NCI-H748 (cell line): Measurements from ENCODE around the gene GPR173.

ENCODE experiments used
- DNase-seq: peaks from one replicate; lab custom pipeline; 2025; ENCODE audit not compliant: unreplicated experiment; lab: John Stamatoyannopoulos, UW

Gene GPR173

GRCh38 chrX:53065104-53065503 is 16.5 kb downstream of the GPR173 start:
- no peak for DNase-seq

- DNase-seq, result no peak
These were observed 22.5 kb downstream of the GPR173 start for GRCh38 chrX:53071064-53071463.

- DNase-seq, result peak; percentile 84
These were observed 23.2 kb downstream of the GPR173 start for GRCh38 chrX:53071604-53072417.

GRCh38 chrX:53072418-53073114 is 24.0 kb downstream of the GPR173 start:
- DNase-seq, result peak; percentile 11

- DNase-seq, result peak; percentile 71
These were observed 24.6 kb downstream of the GPR173 start for GRCh38 chrX:53073115-53073586.

- no peak for DNase-seq
These were observed 26.4 kb downstream of the GPR173 start for GRCh38 chrX:53075011-53075410.

- DNase-seq, result no peak
These were observed 28.1 kb downstream of the GPR173 start for GRCh38 chrX:53076671-53077070.

- DNase-seq, result no peak
These were observed 28.9 kb downstream of the GPR173 start for GRCh38 chrX:53077207-53078197.

GRCh38 chrX:53078943-53079342 is 30.4 kb downstream of the GPR173 start:
- no peak for DNase-seq

- DNase-seq, result peak; percentile 6
These were observed 32.3 kb downstream of the GPR173 start for GRCh38 chrX:53080628-53081580.

GRCh38 chrX:53081925-53082772 is 33.6 kb downstream of the GPR173 start, which contains the start of gene TSPYL2:
TSPYL2 (plus strand) TSS chrX:53082367; CDS start chrX:53082499, 132 bp downstream.
- DNase-seq, result peak; percentile 97

GRCh38 chrX:53082773-53083616 is 34.4 kb downstream of the GPR173 start:
- peak; percentile 11 for DNase-seq

GRCh38 chrX:53084043-53084570 is 35.5 kb downstream of the GPR173 start:
- DNase-seq, result no peak

GRCh38 chrX:53084863-53085262 is 36.3 kb downstream of the GPR173 start:
- DNase-seq, result no peak

GRCh38 chrX:53085661-53086229 is 37.2 kb downstream of the GPR173 start:
- no peak for DNase-seq

- no peak for DNase-seq
These were observed 37.9 kb downstream of the GPR173 start for GRCh38 chrX:53086464-53086863.

- no peak for DNase-seq
These were observed 38.8 kb downstream of the GPR173 start for GRCh38 chrX:53087388-53087831.
